ENCODE data around the gene ANKRD26. TPM values are rescaled to one million over a fixed set of nuclear protein-coding genes. Genes with fewer than 3 reads are reported as not detected.

The ANKRD26 gene
- total RNA-seq, 4 donors from 2014 or later: 3.6 to 14.7 (median 8.4) TPM

DNA sequence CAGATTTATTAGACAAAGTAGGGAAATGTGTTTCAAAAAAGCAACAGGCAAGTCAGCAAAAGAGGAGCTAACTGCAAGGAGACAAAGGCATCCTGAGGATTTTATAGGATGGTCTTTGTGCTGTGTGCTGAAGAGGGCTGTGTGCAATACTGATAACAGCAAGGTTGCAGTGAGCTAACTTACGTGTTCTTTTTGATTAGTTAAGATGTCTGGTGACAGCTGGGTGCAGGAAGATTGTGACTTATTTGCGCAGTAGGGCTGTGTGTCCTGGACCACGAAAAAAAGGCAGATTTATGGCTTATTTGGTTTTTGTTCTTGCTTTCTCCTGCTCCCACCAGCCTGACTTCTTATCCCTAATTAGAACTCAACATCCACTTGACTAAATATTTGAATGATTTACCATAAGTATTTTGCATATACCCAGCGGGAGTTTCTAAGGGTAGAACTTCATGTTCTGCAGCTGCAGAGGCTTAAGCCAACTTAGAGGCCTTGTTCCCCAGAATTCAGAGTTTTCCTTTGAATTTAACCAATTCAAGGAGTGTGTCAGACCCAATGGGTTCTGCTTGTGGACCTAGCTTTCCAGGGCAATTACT is 119.0 kb downstream of the ANKRD26 start:
- Histone ChIP-seq H3K4me3 (no peak overlapping the region), H3K36me3 (peaks cover 0 to 15% of the 10 kb centered on the region in 2 donors), H3K27ac (no peak overlapping the region), H3K9me3 (no peaks in the 10 kb centered on the region), H3K4me1 (no peaks in the 10 kb centered on the region), H3K27me3 (no peaks in the 10 kb centered on the region)
- no peak for DNase-seq
- in situ Hi-C loops (cut with MboI; ENCODE audit: low sequenced_read_pairs in 4 of 4) (no loop called here), intact Hi-C loops (cut with DNase I; ENCODE audit: low total_unique reads) (no loop called here)
- no peak for ATAC-seq
- TF ChIP-seq POLR2A (IDR thresholded peaks at IDR 0.05): no peak

DNA sequence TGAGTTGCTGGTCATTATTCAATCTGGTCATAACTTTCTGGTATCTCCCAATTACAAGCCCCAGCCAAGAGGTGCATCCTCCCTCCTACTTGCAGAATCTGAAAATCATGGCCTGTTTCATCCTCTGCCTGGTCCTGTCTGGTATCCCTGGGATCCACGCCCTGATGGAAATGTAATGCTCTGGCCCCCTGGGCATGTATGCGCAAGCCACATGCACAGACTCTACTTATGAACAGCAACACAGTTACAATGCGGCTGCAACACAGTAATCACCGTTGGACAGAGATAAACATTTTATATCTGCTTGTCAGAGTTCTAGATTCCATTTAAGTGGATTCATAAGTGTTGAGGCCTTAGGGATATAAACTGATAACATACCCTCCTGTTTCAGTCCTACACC is 121.8 kb downstream of the ANKRD26 start:
- TF ChIP-seq, protein P1, sequence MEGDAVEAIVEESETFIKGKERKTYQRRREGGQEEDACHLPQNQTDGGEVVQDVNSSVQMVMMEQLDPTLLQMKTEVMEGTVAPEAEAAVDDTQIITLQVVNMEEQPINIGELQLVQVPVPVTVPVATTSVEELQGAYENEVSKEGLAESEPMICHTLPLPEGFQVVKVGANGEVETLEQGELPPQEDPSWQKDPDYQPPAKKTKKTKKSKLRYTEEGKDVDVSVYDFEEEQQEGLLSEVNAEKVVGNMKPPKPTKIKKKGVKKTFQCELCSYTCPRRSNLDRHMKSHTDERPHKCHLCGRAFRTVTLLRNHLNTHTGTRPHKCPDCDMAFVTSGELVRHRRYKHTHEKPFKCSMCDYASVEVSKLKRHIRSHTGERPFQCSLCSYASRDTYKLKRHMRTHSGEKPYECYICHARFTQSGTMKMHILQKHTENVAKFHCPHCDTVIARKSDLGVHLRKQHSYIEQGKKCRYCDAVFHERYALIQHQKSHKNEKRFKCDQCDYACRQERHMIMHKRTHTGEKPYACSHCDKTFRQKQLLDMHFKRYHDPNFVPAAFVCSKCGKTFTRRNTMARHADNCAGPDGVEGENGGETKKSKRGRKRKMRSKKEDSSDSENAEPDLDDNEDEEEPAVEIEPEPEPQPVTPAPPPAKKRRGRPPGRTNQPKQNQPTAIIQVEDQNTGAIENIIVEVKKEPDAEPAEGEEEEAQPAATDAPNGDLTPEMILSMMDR (IDR thresholded peaks at IDR 0.05 in 4 of 5, conservative IDR thresholded peaks at IDR 0.05 in 1 of 5): no peak
- no peak for TF ChIP-seq POLR2A (IDR thresholded peaks at IDR 0.05)
- Histone ChIP-seq H3K9me3 (no peaks in the 10 kb centered on the region), H3K27me3 (no peaks in the 10 kb centered on the region), H3K27ac (no peak overlapping the region), H3K4me3 (no peak overlapping the region), H3K36me3 (peaks cover 0 to 15% of the 10 kb centered on the region in 2 donors), H3K4me1 (no peaks in the 10 kb centered on the region)
- in situ Hi-C loops (cut with MboI; ENCODE audit: low sequenced_read_pairs in 4 of 4): no loop called here
- no peak for ATAC-seq
- no peak for DNase-seq
- intact Hi-C loops (cut with DNase I; ENCODE audit: low total_unique reads): no loop called here

DNA sequence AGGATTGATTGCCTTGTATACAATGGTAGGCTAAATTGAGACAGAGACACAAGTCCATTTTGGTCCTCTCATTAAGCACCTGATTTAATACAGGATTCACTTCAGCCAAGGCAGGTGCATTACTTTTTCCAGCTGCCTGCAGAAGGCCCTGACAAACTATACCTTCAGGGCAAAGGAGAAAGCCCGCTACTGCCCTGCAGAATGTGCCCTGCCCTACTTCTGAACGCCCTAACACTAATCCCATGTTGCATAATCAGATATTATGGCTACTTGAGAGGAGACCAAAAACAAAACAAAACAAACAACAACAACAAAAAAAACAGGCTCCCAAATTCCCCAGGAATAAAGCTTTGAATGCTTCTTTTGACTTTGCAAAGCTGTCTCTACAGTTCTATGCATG is 122.7 kb downstream of the ANKRD26 start:
- Histone ChIP-seq H3K9me3 (no peaks in the 10 kb centered on the region), H3K4me1 (no peaks in the 10 kb centered on the region), H3K4me3 (no peak overlapping the region), H3K27me3 (no peaks in the 10 kb centered on the region), H3K27ac (no peak overlapping the region), H3K36me3 (peaks cover 0 to 15% of the 10 kb centered on the region in 2 donors)
- in situ Hi-C loops (cut with MboI; ENCODE audit: low sequenced_read_pairs in 4 of 4): no loop called here
- intact Hi-C loops (cut with DNase I; ENCODE audit: low total_unique reads): no loop called here
- no peak for TF ChIP-seq POLR2A (IDR thresholded peaks at IDR 0.05)
- TF ChIP-seq, protein P1 (IDR thresholded peaks at IDR 0.05 in 4 of 5, conservative IDR thresholded peaks at IDR 0.05 in 1 of 5): no peak
- ATAC-seq: no peak
- no peak for DNase-seq

DNA sequence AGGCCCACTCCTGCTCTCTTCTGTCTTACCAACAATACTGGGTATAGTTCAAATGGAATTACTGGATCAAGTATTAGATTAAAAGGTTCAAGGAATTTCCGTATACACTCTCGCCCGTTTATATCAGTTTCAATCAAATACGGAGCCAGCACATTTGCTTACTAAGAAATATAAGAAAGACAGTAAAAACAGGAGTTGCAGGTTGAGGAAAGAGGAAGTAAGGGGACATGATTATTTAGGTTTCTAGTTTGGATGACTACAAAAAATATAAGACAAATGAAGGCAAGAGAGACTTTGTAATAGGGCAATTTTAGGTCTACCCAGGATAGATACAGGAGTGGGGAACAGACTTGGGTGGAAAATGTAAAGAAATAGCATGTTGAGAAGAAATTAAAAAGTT is 129.6 kb downstream of the ANKRD26 start:
- no peak for ATAC-seq
- intact Hi-C loops (cut with DNase I; ENCODE audit: low total_unique reads): no loop called here
- Histone ChIP-seq H3K27ac (no peak overlapping the region), H3K4me1 (no peaks in the 10 kb centered on the region), H3K27me3 (no peaks in the 10 kb centered on the region), H3K9me3 (no peaks in the 10 kb centered on the region), H3K4me3 (no peak overlapping the region), H3K36me3 (peaks cover 0 to 19% of the 10 kb centered on the region in 2 donors)
- no peak for TF ChIP-seq POLR2A (IDR thresholded peaks at IDR 0.05)
- TF ChIP-seq, protein P1 (IDR thresholded peaks at IDR 0.05 in 4 of 5, conservative IDR thresholded peaks at IDR 0.05 in 1 of 5): no peak
- no peak for DNase-seq
- in situ Hi-C loops (cut with MboI; ENCODE audit: low sequenced_read_pairs in 4 of 4): no loop called here

DNA sequence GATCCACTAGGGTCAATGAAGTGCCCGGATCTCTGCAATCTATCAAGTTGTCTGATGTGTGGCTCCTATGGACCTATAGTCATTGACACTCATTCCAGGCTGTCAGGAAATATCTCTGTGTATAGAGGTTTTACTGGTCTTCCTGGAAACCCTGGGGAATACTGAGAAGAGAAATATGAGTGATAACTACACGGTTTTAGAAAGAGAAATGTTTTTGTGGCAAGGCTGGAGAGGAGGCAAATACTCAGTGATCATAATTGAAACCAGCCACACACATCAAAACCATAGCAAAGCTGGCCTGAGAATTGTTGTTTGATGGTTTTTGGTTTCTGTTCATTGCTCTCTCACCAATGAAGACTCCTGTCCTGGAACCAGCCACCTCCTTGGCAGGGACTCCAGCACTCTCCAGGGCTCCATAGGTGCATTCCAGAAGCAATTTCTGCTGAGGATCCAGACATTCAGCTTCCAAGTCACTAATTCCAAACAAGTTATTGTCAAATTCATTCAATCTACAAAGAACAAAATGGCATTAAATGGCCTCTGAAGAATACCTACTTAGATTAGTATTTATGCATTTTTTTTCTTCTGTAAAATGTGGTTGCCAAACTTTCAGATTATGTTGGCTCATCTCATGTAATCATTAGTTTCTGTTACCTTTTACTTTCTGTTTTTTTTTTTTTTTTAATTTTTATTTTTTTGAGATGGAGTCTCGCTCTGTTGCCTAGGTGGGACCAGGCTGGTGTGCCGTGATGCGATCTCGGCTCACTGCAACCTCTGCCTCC is 131.0 kb downstream of the ANKRD26 start:
- no peak for ATAC-seq
- peaks cover 0 to 19% of the 10 kb centered on the region in 2 donors for H3K36me3 ChIP-seq
- intact Hi-C loops (cut with DNase I; ENCODE audit: low total_unique reads): no loop called here

More for the DNA sequence above, 131.0 kb downstream of the ANKRD26 start:
- Histone ChIP-seq H3K4me1 (no peaks in the 10 kb centered on the region), H3K27me3 (no peaks in the 10 kb centered on the region), H3K4me3 (no peak overlapping the region), H3K27ac (no peak overlapping the region), H3K9me3 (no peaks in the 10 kb centered on the region)
- in situ Hi-C loops (cut with MboI; ENCODE audit: low sequenced_read_pairs in 4 of 4): no loop called here
- no peak for DNase-seq
- TF ChIP-seq, protein P1 (IDR thresholded peaks at IDR 0.05 in 4 of 5, conservative IDR thresholded peaks at IDR 0.05 in 1 of 5): no peak
- TF ChIP-seq POLR2A (IDR thresholded peaks at IDR 0.05): no peak
